A673 (cell line): Measurements from ENCODE around the gene SLC4A1. TPM values are rescaled to one million over a fixed set of nuclear protein-coding genes. Genes with fewer than 3 reads are reported as not detected.

Experiments used
- BruUV-seq: library from RNA; stranded (reverse); fragments of 400-500 nt; replicated peaks from 2 replicates; lab custom pipeline; 2021; lab: Mats Ljungman, UMichigan
- CTCF ChIA-PET: fragments of 300-600 bp; sonication (Branson Sonifier 250); formaldehyde crosslinking; loops from one replicate; lab custom pipeline; 2022; ENCODE audit warnings: antibody characterized with exemption; lab: Charles Lee
- POLR2A ChIA-PET: fragments of 300-600 bp; sonication (Branson Sonifier 250); formaldehyde crosslinking; loops from one replicate; lab custom pipeline; 2022; ENCODE audit warnings: antibody characterized with exemption; ENCODE audit not compliant: low non-redundant PET; lab: Charles Lee
- DNase-seq: peaks from one replicate; pipeline ENCODE4 v3.0.0-alpha.2; 2015; ENCODE audit warnings: low spot score
- H3K27ac ChIP-seq: fragments of 200-600 bp; sonication (generic); 2 replicates; pipeline ENCODE4 v1.5.1; 2016; ENCODE audit warnings: mixed run types, low read depth, mild to moderate bottlenecking, mixed read lengths, antibody characterized with exemption, low read length; ENCODE audit not compliant: poor library complexity, severe bottlenecking
- H3K27me3 ChIP-seq: fragments of 200-600 bp; sonication (generic); replicated peaks from 2 replicates; pipeline ENCODE4 v1.6.1; 2017; ENCODE audit warnings: mixed run types, low read depth, mild to moderate bottlenecking, mixed read lengths, antibody characterized with exemption, low read length; ENCODE audit not compliant: insufficient read depth, poor library complexity
- H3K36me3 ChIP-seq: fragments of 200-600 bp; sonication (generic); 2 replicates; pipeline ENCODE4 v1.6.1; 2016; ENCODE audit warnings: mixed run types, mild to moderate bottlenecking, mixed read lengths, antibody characterized with exemption, low read length; ENCODE audit not compliant: insufficient read depth, poor library complexity, severe bottlenecking
- H3K4me1 ChIP-seq: fragments of 200-600 bp; sonication (generic); 2 replicates; pipeline ENCODE4 v1.6.1; 2017; ENCODE audit warnings: mixed run types, mild to moderate bottlenecking, mixed read lengths, antibody characterized with exemption, low read length; ENCODE audit not compliant: insufficient read depth, poor library complexity, severe bottlenecking
- H3K4me3 ChIP-seq: fragments of 200-600 bp; sonication (generic); 2 replicates; pipeline ENCODE4 v1.5.1; 2016; ENCODE audit warnings: low read depth, mixed run types, mild to moderate bottlenecking, mixed read lengths, low read length; ENCODE audit not compliant: poor library complexity, severe bottlenecking
- H3K9me3 ChIP-seq: fragments of 200-600 bp; sonication (generic); 2 replicates; pipeline ENCODE4 v1.6.1; 2016; ENCODE audit warnings: mixed run types, low read depth, mild to moderate bottlenecking, mixed read lengths, antibody characterized with exemption, low read length; ENCODE audit not compliant: poor library complexity, severe bottlenecking
- CTCF ChIP-seq: fragments of 300-800, 200-600 bp; sonication (generic); conservative IDR thresholded peaks from 2 replicates; pipeline ENCODE4 v1.5.1; 2017; ENCODE audit warnings: low read depth, mild to moderate bottlenecking, antibody characterized with exemption, low read length, moderate library complexity, mixed read lengths
- EZH2 ChIP-seq: fragments of 200-600 bp; sonication (generic); IDR thresholded peaks from 2 replicates; pipeline ENCODE4 v1.6.1; 2017; ENCODE audit warnings: borderline replicate concordance, low read depth, mild to moderate bottlenecking, mixed read lengths, antibody characterized with exemption, low read length; ENCODE audit not compliant: poor library complexity, severe bottlenecking
- intact Hi-C: fragments of 100-400 bp; cut with micrococcal nuclease; formaldehyde crosslinking; loops from one replicate; pipeline ENCODE4 v1.10.0; 2022; ENCODE audit not compliant: unreplicated experiment
- total RNA-seq: library from RNA; stranded (reverse); gene quantifications from 2 replicates; pipeline ENCODE4 v1.2.3, GENCODE V29; 2021

The SLC4A1 gene
- total RNA-seq, 1 experiment from 2014 or later: not detected

DNA sequence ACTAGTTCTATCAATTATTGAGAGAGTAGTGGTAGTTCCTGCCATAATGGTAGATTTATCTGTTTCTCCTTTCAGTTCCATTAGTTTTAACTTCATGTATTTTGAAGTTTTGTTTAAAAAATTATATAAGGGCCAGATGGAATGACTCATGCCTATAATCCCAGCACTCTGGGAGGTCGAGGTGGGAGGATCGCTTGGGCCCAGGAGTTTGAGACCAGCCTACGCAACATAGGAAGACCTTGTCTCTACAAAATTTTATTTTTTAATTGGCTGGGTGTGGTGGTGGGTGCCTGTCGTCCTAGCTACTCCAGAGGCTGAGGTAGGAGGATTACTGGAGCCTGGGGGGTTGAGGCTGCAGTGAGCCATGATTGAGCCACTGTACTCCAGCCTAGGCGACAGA lies 34.4 kb downstream of the SLC4A1 start:
- Histone ChIP-seq H3K4me3 (no peak overlapping the region), H3K36me3 (no peaks in the 10 kb centered on the region), H3K9me3 (no peaks in the 10 kb centered on the region), H3K27ac (no peak overlapping the region), H3K27me3 (no peaks in the 10 kb centered on the region), H3K4me1 (no peaks in the 10 kb centered on the region)
- no TSS peak for BruUV-seq
- DNase-seq: no peak
- POLR2A ChIA-PET: no interaction called here
- CTCF ChIA-PET: no interaction called here
- intact Hi-C loops: no loop called here
- no peak for TF ChIP-seq CTCF
- no peak for TF ChIP-seq EZH2

DNA sequence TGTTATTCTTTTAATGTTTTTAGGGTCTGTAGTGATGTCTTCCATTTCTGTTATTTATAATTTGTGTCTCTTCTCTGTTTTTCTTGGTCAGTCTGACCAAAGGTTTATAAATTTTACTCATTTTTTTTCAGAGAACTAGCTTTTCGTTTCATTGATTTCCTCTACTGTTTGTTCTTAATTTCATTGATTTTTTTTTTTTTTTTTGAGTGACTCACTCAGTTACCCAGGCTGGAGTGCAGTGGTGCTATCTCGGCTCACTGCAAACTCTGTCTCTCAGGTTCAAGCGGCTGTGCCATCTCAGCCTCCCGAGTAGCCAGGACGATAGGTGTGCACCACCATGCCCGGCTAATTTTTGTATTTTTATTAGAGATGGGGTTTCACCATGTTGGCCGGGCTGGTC lies 35.9 kb downstream of the SLC4A1 start:
- Histone ChIP-seq H3K27me3 (no peaks in the 10 kb centered on the region), H3K4me1 (no peaks in the 10 kb centered on the region), H3K4me3 (no peak overlapping the region), H3K27ac (no peak overlapping the region), H3K9me3 (no peaks in the 10 kb centered on the region), H3K36me3 (no peaks in the 10 kb centered on the region)
- TF ChIP-seq CTCF (no peak), EZH2 (no peak)
- CTCF ChIA-PET: no interaction called here
- BruUV-seq: no TSS peak
- POLR2A ChIA-PET: interaction anchor here (0.6 kb wide), 2 partner anchors 11 to 40 kb away, joined by 4 to 7 read pairs; no protein-coding TSS in a partner anchor
- DNase-seq: no peak
- intact Hi-C loops: no loop called here

- H3K27me3 ChIP-seq: no peaks in the 10 kb centered on the region
- H3K36me3 ChIP-seq: no peaks in the 10 kb centered on the region
- TF ChIP-seq EZH2 (no peak), CTCF (no peak)
- no peaks in the 10 kb centered on the region for H3K9me3 ChIP-seq
- POLR2A ChIA-PET: no interaction called here
- CTCF ChIA-PET: no interaction called here
- H3K27ac ChIP-seq: no peak overlapping the region
- DNase-seq: no peak
- intact Hi-C loops: no loop called here
- no peaks in the 10 kb centered on the region for H3K4me1 ChIP-seq
- BruUV-seq: no TSS peak
- H3K4me3 ChIP-seq: no peak overlapping the region
Observed at GRCh38 chr17:44230140-44230539, 37.8 kb downstream of the SLC4A1 start.
